Activated CD4-positive, alpha-beta memory T cell treated with anti-CD3 and anti-CD28 coated beads for 36 hours (primary cell): Measurements from ENCODE around the gene ST8SIA5. TPM values are rescaled to one million over a fixed set of nuclear protein-coding genes. Genes with fewer than 3 reads are reported as not detected.

Experiments used
- CTCF ChIA-PET: fragments of 350-600 bp; sonication (Branson Sonifier 250); formaldehyde crosslinking; loops from one replicate; lab custom pipeline; 2021; ENCODE audit warnings: antibody characterized with exemption, inconsistent platforms; lab: Charles Lee
- POLR2A ChIA-PET: fragments of 350-600 bp; sonication (Branson Sonifier 250); formaldehyde crosslinking; loops from one replicate; lab custom pipeline; 2021; ENCODE audit warnings: antibody characterized with exemption; lab: Charles Lee
- DNase-seq: peaks from one replicate; pipeline ENCODE4 v3.0.0-alpha.2; 2020
- H3K27ac Mint-ChIP-seq: one replicate; pipeline ENCODE4 v1.8.0; 2021; ENCODE audit warnings: mixed read lengths
- H3K27me3 Mint-ChIP-seq: one replicate; pipeline ENCODE4 v1.8.0; 2021; ENCODE audit warnings: mixed read lengths
- H3K36me3 Mint-ChIP-seq: one replicate; pipeline ENCODE4 v1.8.0; 2021; ENCODE audit warnings: mixed read lengths
- H3K4me1 Mint-ChIP-seq: one replicate; pipeline ENCODE4 v1.8.0; 2021; ENCODE audit warnings: low read depth, mixed read lengths
- H3K4me3 Mint-ChIP-seq: one replicate; pipeline ENCODE4 v1.8.0; 2021; ENCODE audit warnings: mild to moderate bottlenecking, mixed read lengths
- H3K9me3 Mint-ChIP-seq: one replicate; pipeline ENCODE4 v1.8.0; 2021; ENCODE audit warnings: mixed read lengths
- intact Hi-C: fragments of 100-400 bp; cut with micrococcal nuclease; formaldehyde crosslinking; loops from one replicate; pipeline ENCODE4 v1.15.1; 2023
- total RNA-seq, 2 experiments: library from RNA; stranded (reverse); gene quantifications; one replicate each; pipeline ENCODE4 v1.2.3, GENCODE V29; 2021

The ST8SIA5 gene
- total RNA-seq, 2 experiments from 2014 or later: not detected

DNA sequence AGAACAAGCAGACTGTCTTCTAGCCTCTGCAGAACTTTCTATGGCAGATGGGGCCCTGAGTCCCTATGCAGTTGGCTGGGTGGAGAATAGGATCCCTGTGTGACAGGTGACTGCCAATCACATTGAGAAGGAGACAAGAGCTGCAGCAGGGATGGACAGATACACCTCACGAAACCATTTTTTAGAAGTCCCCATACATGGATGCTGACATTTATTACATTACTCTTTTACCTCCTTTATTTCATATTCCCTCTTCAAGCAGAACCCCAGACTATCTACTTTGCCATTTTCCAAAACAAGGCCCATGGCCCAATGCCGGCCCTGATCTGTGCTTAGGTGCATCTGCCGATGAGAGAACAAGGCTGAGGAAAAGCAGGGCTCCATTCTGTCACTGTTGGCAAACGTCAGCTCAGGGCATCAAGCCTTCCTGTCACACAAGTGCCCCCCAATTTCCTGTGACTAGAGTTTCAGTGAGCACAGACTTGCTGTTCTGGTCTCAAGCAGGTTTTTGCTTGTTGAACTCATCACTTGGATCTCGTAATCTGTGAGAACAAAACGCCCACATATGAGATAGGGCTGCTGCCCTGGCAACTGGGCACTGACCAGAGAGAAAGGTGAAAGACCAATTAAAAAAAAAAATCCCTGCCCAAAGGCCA, 135.6 kb downstream of the ST8SIA5 start:
- intact Hi-C loops: no loop called here
- H3K9me3 Mint-ChIP-seq: no peaks in the 10 kb centered on the region
- no peak for DNase-seq
- CTCF ChIA-PET: no interaction called here
- POLR2A ChIA-PET: no interaction called here
- peaks cover 3% of the 10 kb centered on the region for H3K27me3 Mint-ChIP-seq
- no peak overlapping the region for H3K4me3 Mint-ChIP-seq
- H3K27ac Mint-ChIP-seq: no peak overlapping the region
- H3K36me3 Mint-ChIP-seq: no peaks in the 10 kb centered on the region
- peaks cover 17% of the 10 kb centered on the region for H3K4me1 Mint-ChIP-seq

DNA sequence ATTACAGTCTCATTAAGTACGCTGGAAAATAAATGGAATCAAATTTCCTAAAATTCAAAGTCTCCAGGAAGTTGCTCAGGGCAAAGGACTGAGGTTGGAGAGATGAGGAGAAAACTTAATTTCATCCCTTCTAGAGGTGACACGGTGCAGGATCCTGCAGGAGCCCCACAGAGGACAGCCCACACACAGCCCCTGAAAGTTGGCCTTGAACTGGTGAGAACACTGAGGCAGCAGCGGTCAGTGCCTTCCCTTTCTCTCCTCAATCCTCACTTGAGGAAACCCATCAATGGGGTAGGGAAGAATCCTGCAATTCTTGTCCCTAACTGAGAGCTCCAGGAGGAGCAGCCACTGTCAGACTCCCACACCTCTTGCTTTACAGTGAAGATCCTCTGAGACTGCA, 137.3 kb downstream of the ST8SIA5 start:
- H3K36me3 Mint-ChIP-seq: no peaks in the 10 kb centered on the region
- ChIA-PET POLR2A (no interaction called here), CTCF (no interaction called here)

More for the DNA sequence above, 137.3 kb downstream of the ST8SIA5 start:
- Mint-ChIP-seq H3K27ac (no peak overlapping the region), H3K4me3 (no peak overlapping the region), H3K9me3 (no peaks in the 10 kb centered on the region), H3K4me1 (peaks cover 15% of the 10 kb centered on the region), H3K27me3 (peaks cover 5% of the 10 kb centered on the region)
- DNase-seq: no peak
- intact Hi-C loops: no loop called here

Other genes with a start within 250 kb of the ST8SIA5 start
- under 1 TPM in 1 of 2 experiments, not detected in 1; 0.05 TPM for gene LOXHD1, start 99.8 kb downstream of the ST8SIA5 start, total RNA-seq
- 10 to 100 TPM; 19.7 to 22.1 TPM for gene PIAS2, start 160.5 kb upstream of the ST8SIA5 start, total RNA-seq
- under 1 TPM; 0.46 to 0.69 TPM for gene KATNAL2, start 160.5 kb upstream of the ST8SIA5 start, total RNA-seq